ENCODE results near the gene NAT8.
"Not testable (repeated sequence)": the region's sequence is repeated elsewhere in the genome, so short reads cannot be mapped to it uniquely, and the experiment has no call there.

Gene NAT8, protein sequence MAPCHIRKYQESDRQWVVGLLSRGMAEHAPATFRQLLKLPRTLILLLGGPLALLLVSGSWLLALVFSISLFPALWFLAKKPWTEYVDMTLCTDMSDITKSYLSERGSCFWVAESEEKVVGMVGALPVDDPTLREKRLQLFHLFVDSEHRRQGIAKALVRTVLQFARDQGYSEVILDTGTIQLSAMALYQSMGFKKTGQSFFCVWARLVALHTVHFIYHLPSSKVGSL

DNA sequence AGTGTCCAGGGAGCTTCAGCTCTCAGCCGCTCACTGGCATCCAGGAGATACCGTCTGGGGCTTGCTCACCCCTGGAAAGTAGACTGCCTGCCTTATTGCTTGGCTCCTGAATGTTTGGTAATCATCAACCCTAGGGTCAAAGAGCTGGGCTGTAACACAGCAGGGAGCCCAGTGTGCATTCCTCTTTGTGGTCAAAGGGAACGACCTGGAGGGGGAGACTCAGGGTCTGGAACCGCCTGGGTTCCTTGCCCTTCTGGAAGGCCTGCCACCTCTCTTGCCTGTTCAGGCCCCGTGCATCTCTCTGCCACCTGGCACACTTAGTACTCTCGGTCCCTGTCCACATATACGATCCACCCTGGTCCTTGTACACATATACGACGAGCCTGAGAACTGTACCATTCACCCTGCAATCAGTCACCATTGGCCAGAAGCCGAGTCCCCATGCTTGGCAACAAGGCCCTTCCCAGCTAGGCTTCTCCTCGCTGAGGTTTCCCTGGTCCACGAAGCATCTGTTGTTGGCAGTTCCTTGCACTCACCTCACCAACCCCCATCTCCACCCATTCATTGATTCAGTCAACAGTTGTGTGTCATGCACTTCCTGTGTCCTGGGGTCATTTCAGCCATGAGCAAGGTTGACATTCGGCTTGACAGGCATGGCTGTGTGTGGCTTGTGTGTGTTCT is at the start of gene NAT8:
Gene NAT8 (minus strand): TSS at position 85 of the 681 bp plus-strand sequence. CDS start 794 bp downstream, outside the sequence.
- Histone ChIP-seq H3K27me3 (ENCODE audit: control insufficient read depth, insufficient read depth, low read length) (no peaks in the 10 kb centered on the region), H3K9ac (ENCODE audit: low read length) (no peak within 1 kb of the TSS), H3K27ac (ENCODE audit: low read length) (no peak within 1 kb of the TSS), H3K9me3 (ENCODE audit: control insufficient read depth, low read depth, low read length) (peaks cover 8% of the 10 kb centered on the region), H3K4me1 (ENCODE audit: control insufficient read depth, low read depth, low read length) (no peaks in the 10 kb centered on the region), H3K4me3 (ENCODE audit: low read length) (no peak within 1 kb of the TSS), H3K36me3 (ENCODE audit: control insufficient read depth, low read depth, low read length) (no peaks in the 10 kb centered on the region)

DNA sequence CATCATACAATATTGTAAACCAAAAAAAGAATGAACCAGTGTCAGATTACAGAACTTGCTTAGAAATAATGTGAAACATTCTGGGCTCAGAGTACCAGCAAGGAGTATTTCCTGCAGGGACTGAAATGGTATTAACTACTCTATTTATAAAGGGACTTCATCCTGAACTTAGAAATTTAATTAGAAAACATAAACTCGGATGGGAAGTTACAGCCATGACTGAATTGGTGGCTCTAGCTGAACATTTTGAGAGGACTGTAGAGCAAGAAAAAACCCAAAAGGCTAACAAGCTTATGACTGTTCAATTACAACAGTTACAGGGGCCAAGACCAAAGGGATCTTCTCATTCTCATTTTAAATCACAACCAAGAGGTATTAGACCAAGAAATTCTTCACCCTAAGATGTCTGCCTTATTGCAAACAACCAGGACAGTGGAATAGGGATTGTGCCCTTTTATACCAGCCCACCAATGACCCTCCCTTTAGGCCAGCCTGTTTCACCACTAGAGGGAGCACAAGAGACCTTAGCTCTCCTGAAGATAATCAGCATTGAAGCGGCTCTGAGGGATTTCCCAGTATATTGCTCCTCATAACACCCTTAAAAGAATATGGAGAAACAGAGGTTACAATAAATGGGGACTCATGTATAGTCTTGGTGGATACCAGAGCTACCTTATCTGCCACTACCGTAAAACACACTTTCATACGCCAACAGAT is 48.3 kb upstream of the NAT8 start:
- H3K36me3 ChIP-seq (ENCODE audit: control insufficient read depth, low read depth, low read length); H3K27me3 ChIP-seq (ENCODE audit: control insufficient read depth, insufficient read depth, low read length); H3K9ac ChIP-seq (ENCODE audit: low read length); H3K4me3 ChIP-seq (ENCODE audit: low read length); H3K27ac ChIP-seq (ENCODE audit: low read length); H3K9me3 ChIP-seq (ENCODE audit: control insufficient read depth, low read depth, low read length); H3K4me1 ChIP-seq (ENCODE audit: control insufficient read depth, low read depth, low read length): not testable (repeated sequence)

DNA sequence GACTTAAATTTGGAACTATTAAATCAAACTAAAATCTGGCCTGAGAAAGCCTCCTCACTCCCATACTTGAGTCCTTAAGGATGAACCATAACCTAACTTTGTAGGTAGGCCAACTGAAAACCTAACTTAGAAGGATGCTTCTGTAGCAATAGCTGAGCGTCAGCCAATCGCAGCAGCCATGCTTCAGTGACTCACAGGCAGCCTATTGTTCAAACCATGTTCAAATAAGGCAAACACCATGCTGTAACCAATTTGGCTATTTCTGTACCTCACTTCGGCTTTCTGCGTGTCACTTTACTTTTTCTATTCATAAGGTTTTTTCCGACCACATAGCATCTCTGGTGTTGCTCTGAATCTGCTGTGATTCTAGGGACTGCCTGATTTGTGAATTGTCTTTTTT is 46.3 kb upstream of the NAT8 start:
- H3K27me3 ChIP-seq (ENCODE audit: control insufficient read depth, insufficient read depth, low read length); H3K4me1 ChIP-seq (ENCODE audit: control insufficient read depth, low read depth, low read length); H3K27ac ChIP-seq (ENCODE audit: low read length); H3K9ac ChIP-seq (ENCODE audit: low read length); H3K9me3 ChIP-seq (ENCODE audit: control insufficient read depth, low read depth, low read length); H3K4me3 ChIP-seq (ENCODE audit: low read length); H3K36me3 ChIP-seq (ENCODE audit: control insufficient read depth, low read depth, low read length): not testable (repeated sequence)

DNA sequence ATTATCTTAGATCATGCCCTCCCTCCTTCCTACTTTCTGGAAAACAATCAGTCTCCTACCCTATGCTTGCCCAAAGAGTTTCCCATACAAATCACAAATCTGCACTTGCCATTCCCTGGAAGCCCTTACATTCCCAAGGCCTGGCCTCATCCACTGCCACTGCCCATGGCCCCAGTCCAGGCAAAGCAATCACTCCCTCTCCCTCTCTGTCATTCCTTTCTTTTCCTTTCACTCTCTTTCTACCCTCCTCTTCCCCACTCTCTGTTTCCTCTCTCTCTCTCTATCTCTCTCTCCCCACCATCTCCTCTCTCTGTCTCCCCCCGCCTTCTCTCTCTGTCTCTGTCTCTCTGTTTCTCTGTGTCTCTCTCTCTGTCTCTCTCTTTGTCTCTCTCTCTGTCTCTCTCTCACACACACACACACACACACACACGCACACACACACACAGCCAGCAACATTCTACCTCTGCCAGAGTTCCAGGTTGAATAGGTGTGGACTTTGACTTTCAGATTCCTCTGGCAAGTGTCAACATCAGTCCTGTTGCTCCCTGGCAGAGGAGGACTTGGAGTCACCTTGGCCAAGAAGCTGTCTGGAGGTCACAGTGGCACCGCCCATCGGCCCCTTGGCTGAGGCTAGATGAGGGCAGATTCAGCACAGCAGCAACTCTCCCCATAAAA is 43.7 kb upstream of the NAT8 start:
- H3K36me3 ChIP-seq (ENCODE audit: control insufficient read depth, low read depth, low read length) = no peaks in the 10 kb centered on the region
- no peaks in the 10 kb centered on the region for H3K4me1 ChIP-seq (ENCODE audit: control insufficient read depth, low read depth, low read length)
- no peak overlapping the region for H3K4me3 ChIP-seq (ENCODE audit: low read length)
- no peaks in the 10 kb centered on the region for H3K27me3 ChIP-seq (ENCODE audit: control insufficient read depth, insufficient read depth, low read length)
- H3K27ac ChIP-seq (ENCODE audit: low read length) = no peak overlapping the region
- no peak overlapping the region for H3K9ac ChIP-seq (ENCODE audit: low read length)
- H3K9me3 ChIP-seq (ENCODE audit: control insufficient read depth, low read depth, low read length) = no peaks in the 10 kb centered on the region

DNA sequence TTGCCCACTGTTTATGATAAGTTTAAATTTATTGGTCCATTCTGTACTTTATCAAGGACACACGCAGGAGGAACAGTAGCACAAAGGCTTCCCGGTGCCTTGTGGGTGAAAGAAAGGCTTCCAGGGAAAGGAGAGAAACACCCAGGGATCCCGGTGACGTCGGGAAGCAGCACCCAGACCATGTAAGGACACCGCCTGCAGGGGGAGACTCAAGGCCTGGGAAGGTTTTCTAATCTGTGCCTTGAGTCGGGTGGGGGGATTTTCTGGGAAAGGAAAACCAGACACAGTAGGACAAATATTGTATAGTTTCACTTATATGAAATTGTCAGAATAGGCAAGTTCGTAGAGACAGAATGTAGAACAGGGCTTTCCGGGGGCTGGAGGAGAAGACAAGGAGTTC is 42.7 kb upstream of the NAT8 start:
- H3K27ac ChIP-seq (ENCODE audit: low read length); H3K9ac ChIP-seq (ENCODE audit: low read length); H3K36me3 ChIP-seq (ENCODE audit: control insufficient read depth, low read depth, low read length); H3K4me3 ChIP-seq (ENCODE audit: low read length); H3K9me3 ChIP-seq (ENCODE audit: control insufficient read depth, low read depth, low read length); H3K27me3 ChIP-seq (ENCODE audit: control insufficient read depth, insufficient read depth, low read length); H3K4me1 ChIP-seq (ENCODE audit: control insufficient read depth, low read depth, low read length): not testable (repeated sequence)

DNA sequence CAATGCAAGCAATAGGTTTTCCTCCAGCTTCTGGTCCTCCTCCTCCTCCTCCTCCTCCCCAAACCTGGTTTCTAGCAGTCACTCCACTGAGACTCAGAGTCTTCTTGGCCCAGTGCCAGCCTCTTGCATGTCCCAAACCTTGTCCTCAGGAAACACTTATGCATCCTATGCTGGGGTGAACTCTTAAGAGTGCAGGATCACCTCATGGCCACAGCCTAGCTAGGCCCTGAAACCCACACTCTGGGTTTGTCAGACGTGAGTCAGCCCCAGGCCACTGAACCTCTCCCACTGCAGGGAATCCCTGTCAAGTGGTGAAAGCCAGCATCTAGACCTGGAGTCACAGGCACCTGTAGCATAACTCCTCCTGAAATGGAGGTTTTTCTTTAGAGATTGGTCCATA is 42.1 kb upstream of the NAT8 start:
- not testable (repeated sequence) for H3K27me3 ChIP-seq (ENCODE audit: control insufficient read depth, insufficient read depth, low read length); H3K36me3 ChIP-seq (ENCODE audit: control insufficient read depth, low read depth, low read length); H3K27ac ChIP-seq (ENCODE audit: low read length); H3K9me3 ChIP-seq (ENCODE audit: control insufficient read depth, low read depth, low read length); H3K4me1 ChIP-seq (ENCODE audit: control insufficient read depth, low read depth, low read length); H3K4me3 ChIP-seq (ENCODE audit: low read length); H3K9ac ChIP-seq (ENCODE audit: low read length)

DNA sequence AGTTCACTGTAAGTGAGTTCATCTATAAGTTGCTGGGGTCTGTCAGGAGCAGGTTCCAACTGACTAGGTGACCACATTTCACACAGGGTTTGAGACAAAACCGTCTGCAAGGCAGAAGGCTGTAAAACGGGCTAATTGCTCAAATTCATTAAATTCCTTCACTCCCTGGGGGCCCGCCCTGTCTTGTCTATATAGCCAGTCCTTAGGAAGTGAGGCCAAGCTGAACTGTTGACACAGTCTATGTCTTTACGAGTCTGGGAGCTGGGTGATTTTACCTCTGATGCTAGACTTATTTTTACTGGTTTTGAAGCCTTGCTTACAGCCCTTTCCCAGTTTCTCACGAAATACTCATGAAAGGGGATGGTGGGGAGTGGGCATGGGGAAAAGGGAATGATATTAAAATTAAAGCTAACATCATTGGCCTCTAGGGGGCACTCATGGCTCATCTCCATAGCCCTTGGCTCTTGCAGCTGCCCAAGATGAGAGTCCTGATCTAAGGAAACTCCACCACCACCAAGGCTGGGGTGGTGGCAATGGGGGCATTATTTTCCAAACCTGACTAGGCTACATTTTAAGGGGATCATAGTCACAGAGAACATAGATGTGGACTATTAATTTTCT is 37.8 kb upstream of the NAT8 start:
- H3K4me1 ChIP-seq (ENCODE audit: control insufficient read depth, low read depth, low read length); H3K4me3 ChIP-seq (ENCODE audit: low read length); H3K27ac ChIP-seq (ENCODE audit: low read length); H3K36me3 ChIP-seq (ENCODE audit: control insufficient read depth, low read depth, low read length); H3K9ac ChIP-seq (ENCODE audit: low read length); H3K27me3 ChIP-seq (ENCODE audit: control insufficient read depth, insufficient read depth, low read length); H3K9me3 ChIP-seq (ENCODE audit: control insufficient read depth, low read depth, low read length): not testable (repeated sequence)

DNA sequence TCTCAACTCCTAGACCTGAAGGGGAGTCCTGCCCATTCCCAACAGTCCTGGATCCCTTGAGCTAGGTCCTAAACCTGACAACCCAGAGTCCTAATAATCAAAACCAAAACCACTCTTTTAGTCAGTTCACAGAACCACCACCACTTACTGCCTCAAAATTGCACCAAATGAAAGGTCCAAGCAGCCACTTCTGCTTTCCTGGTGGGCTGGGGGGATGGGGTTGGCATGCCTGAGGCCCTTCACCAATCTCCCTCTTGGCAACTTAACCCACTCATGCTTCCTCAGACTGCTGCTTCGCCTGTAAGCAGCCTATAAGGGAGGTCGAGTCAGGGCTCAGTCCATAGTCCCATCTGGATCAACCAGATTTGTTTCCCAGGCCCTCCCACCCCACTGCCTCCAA is 37.0 kb upstream of the NAT8 start:
- H3K9me3 ChIP-seq (ENCODE audit: control insufficient read depth, low read depth, low read length); H3K27ac ChIP-seq (ENCODE audit: low read length); H3K9ac ChIP-seq (ENCODE audit: low read length); H3K4me1 ChIP-seq (ENCODE audit: control insufficient read depth, low read depth, low read length); H3K36me3 ChIP-seq (ENCODE audit: control insufficient read depth, low read depth, low read length); H3K4me3 ChIP-seq (ENCODE audit: low read length); H3K27me3 ChIP-seq (ENCODE audit: control insufficient read depth, insufficient read depth, low read length): not testable (repeated sequence)

DNA sequence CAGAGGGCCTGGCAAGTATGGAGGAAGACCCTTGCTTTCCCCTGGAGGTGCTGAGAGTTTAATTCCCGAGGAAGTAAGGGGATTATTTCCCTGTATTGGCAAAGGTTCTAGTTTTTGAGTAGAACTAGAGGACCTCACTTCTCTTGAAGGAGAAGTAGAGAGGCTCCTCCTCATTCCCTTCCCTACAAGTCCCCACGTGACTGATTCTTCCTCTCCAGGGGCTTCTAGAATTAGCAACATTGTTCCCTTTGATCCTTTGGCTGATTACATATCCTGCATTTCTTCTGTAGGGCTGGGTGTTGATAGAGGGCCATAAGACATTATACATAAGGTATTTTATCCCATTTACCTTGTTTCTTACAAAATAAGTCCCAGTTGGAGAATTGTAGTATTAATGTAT is 35.8 kb upstream of the NAT8 start:
- H3K27me3 ChIP-seq (ENCODE audit: control insufficient read depth, insufficient read depth, low read length); H3K4me1 ChIP-seq (ENCODE audit: control insufficient read depth, low read depth, low read length): not testable (repeated sequence)

DNA sequence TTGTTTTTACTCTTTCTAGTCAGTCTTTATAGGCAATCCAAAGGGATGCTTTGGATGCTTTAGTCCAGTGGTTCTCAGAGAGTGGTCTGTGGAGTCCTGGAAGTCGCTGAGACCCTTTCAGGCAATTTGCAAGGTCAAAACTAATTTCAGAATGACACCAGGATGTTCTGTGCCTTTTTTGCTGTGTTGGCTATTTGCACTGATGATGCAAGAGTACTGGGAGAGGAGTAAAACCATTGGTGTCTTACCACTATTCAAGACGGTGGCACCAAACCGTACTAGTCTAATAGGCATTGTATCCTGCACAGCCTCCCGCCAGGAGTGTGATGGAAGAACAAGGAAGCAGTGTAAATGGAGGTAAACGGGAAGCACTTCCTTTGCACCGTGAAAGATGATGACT is 34.0 kb upstream of the NAT8 start:
- H3K27me3 ChIP-seq (ENCODE audit: control insufficient read depth, insufficient read depth, low read length); H3K9ac ChIP-seq (ENCODE audit: low read length); H3K27ac ChIP-seq (ENCODE audit: low read length); H3K4me1 ChIP-seq (ENCODE audit: control insufficient read depth, low read depth, low read length); H3K4me3 ChIP-seq (ENCODE audit: low read length); H3K36me3 ChIP-seq (ENCODE audit: control insufficient read depth, low read depth, low read length); H3K9me3 ChIP-seq (ENCODE audit: control insufficient read depth, low read depth, low read length): not testable (repeated sequence)

More for the DNA sequence above, 35.8 kb upstream of the NAT8 start:
- not testable (repeated sequence) for H3K9me3 ChIP-seq (ENCODE audit: control insufficient read depth, low read depth, low read length); H3K27ac ChIP-seq (ENCODE audit: low read length); H3K36me3 ChIP-seq (ENCODE audit: control insufficient read depth, low read depth, low read length); H3K9ac ChIP-seq (ENCODE audit: low read length); H3K4me3 ChIP-seq (ENCODE audit: low read length)

DNA sequence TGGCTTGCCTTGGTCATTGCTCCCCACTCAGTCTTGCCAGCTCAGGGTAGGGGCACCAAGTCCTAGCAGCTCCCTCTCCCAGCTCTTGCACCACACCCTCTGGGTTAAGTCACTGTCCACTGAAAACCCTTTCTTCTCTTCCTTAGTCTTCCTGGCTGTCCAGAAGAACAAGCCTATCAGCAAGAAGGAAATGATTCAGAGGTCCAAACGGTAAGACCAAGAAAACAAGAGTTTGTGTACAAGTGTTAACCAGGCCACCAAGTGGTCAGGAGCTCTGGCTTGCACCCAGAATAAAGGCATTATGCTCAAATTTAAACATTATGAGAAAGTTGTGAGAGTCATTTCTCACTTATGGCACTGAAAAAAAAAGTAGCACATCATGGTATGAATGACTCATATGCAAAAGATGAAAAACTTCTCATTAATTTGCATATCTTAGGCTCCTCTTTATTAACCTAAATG is 32.5 kb upstream of the NAT8 start:
- not testable (repeated sequence) for H3K27me3 ChIP-seq (ENCODE audit: control insufficient read depth, insufficient read depth, low read length); H3K27ac ChIP-seq (ENCODE audit: low read length); H3K4me3 ChIP-seq (ENCODE audit: low read length); H3K9me3 ChIP-seq (ENCODE audit: control insufficient read depth, low read depth, low read length); H3K4me1 ChIP-seq (ENCODE audit: control insufficient read depth, low read depth, low read length); H3K9ac ChIP-seq (ENCODE audit: low read length); H3K36me3 ChIP-seq (ENCODE audit: control insufficient read depth, low read depth, low read length)

Data from iPS-18a (cell line).